GM18951 (cell line): ENCODE measurements around the gene BCORL1.
A peak's percentile ranks its signal among the peaks of the same experiment; 100 is the strongest.

Source experiments
- POLR2A ChIP-seq: IDR thresholded peaks from 4 replicates; pipeline ENCODE4 v1.6.1; 2011; ENCODE audit warnings: mild to moderate bottlenecking; ENCODE audit not compliant: insufficient read length, insufficient read depth; ENCODE audit errors: extremely low read depth
- in situ Hi-C: fragments of 300-500 bp; cut with MboI; formaldehyde crosslinking; loops from one replicate; pipeline ENCODE4 v1.12.0; 2022; ENCODE audit warnings: low sequenced_read_pairs, mixed read lengths, inconsistent platforms; ENCODE audit not compliant: unreplicated experiment

Gene BCORL1

GRCh38 chrX:129955682-129956081 is 26.8 kb upstream of the BCORL1 start:
- no peak for TF ChIP-seq POLR2A
- in situ Hi-C loops: no loop called here

DNA sequence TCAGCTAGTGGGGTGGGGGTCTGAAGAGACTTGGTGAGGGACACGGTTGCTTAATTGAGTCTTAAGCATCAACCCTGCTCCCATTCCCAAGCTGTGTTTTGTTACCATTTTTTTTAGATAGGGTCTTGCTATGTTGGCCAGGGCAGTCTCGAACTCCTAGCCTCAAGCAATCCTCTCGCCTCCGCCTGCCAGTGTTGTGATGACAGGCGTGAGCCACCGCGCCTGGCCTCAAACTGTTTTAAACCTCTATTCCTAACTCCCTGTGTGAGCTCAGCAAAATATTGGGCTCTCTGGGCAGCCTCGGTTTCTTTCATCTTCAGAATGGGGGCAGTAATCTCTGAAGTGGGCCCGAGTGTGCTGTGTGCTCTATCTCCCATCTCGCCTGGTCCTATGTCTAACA is 26.3 kb upstream of the BCORL1 start:
- in situ Hi-C loops: no loop called here
- no peak for TF ChIP-seq POLR2A

DNA sequence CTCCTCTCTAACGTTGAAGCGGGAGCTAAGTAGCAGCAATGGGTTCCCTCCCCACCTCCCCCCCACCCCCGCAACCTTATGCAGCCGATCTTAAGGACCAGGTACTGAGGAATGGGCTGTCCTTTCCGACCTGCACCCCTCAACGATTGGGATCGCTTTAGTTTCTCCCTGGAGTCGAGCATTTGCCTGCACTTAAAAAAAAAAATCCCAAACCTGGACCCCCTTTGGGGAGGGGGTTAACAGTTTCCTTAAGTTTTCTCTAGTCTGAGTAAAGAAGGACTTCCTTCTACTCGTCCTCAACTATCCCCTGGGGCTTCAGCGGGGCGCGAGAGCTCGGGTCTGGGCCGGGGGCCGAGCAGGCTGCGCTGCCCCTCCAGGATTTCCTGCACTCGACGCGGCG is 25.7 kb upstream of the BCORL1 start:
- in situ Hi-C loops: no loop called here

GRCh38 chrX:129957241-129958082 is 25.0 kb upstream of the BCORL1 start:
- peak; percentile 72 for TF ChIP-seq POLR2A
- in situ Hi-C loops: no loop called here

More for the DNA sequence above, 25.7 kb upstream of the BCORL1 start:
- no peak for TF ChIP-seq POLR2A

DNA sequence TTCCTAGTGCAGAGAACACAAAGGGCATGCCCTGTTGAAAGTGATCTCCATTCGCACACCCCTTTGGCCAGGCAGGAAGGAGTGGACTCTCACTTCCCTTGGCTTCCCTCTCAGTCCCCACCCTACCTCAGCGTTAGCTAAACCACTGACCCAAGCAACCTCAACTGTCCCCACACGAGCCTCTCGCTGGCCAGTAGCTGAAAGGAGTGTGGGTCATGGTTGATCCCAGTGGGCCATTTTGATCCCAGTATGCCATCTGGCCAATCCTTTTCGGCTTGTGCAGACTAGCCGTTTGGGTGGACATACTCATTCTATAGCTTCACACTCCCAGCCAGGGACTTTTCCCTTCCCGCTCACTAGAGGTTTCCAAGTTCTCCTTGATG is 24.4 kb upstream of the BCORL1 start:
- in situ Hi-C loops: no loop called here
- TF ChIP-seq POLR2A: no peak

- TF ChIP-seq POLR2A: no peak
- in situ Hi-C loops: no loop called here
These were observed 23.5 kb upstream of the BCORL1 start for GRCh38 chrX:129958814-129959492.

GRCh38 chrX:129959493-129959832 is 23.0 kb upstream of the BCORL1 start:
- in situ Hi-C loops: no loop called here
- TF ChIP-seq POLR2A: no peak

DNA sequence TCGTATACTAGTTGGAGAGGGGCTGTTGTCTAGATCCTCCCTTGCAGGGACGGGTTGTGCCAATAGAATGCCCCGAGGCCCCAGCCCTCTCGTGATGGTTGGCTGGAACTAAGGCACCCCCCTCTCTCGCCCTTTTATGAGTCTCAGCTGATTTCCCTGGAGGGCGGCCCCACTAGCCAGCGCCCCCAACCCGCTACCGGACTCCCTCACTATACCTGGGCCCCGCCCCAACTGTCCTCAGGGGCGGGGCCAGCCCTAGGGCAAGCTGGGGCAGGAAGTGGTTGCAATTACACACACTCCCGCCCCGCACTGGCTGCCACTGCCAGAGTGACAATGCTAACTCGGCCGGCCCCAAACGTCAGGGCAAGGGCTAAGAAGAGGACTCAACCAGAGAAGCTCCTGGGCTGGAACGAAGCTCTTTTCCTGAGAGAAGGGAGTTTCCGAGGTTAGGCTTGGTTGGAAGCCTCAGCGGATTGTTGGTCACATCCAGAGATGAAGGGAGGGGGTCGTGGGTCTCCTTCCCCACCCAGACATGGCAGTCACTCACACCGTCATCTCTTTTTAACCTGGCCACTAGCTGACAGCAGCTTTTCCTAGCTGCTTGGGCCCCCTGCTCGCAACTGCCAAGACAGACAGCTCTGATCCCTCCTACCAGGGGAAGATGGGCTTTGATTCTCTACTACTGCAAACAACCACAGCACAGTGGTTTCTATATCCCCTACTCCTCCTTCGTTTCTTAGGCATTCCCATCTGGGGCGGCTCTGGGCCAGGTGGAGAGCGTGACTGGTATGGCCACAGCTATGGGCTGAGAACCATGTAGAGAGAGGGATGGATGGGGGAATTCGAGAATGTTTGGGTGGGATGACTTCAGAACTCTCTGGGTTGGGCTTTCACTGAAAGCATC is 21.0 kb upstream of the BCORL1 start:
- in situ Hi-C loops: no loop called here
- peak; percentile 44 for TF ChIP-seq POLR2A

DNA sequence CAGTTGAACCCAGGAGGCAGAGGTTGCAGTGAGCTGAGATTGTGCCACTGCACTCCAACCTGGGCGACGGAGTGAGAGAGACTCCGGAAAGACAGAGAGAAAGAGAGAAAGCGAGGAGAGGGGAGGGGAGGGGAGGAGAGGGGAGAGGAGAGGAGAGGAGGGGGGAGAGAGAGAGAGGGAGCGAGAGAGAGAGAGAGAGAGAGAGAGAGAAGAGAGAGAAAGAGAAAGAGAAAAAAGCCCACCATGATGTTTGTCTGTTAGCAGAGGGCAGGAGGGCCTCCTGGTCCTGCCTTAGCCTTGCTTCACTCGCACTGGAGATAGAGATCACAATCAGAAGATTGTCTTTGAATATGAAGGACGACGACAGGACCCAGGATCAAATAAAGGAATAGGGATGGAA is 18.7 kb upstream of the BCORL1 start:
- in situ Hi-C loops: no loop called here
- no peak for TF ChIP-seq POLR2A

DNA sequence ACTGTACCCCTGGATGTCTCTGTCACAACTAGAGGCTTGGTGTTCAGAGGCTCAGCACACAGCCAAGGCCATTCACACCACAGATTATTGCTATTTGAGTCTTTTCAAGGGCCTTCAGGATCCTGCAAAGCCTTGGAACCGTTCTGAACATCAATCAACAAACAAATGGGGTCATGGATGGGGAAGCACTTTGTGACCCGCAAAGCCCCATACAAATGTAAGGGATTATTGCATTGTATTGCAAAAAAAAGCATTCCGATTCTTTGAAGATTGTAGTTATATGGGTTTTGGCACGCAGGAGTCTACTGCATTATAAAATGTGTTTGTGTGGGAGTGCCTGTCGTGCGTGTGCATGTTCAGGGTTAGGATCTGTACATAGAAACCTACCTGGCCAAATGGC is 17.3 kb upstream of the BCORL1 start:
- TF ChIP-seq POLR2A: no peak
- in situ Hi-C loops: no loop called here

GRCh38 chrX:129968968-129969367 is 13.5 kb upstream of the BCORL1 start:
- in situ Hi-C loops: no loop called here
- no peak for TF ChIP-seq POLR2A

- no peak for TF ChIP-seq POLR2A
- in situ Hi-C loops: no loop called here
These were observed 6.0 kb upstream of the BCORL1 start for GRCh38 chrX:129976441-129976840.

DNA sequence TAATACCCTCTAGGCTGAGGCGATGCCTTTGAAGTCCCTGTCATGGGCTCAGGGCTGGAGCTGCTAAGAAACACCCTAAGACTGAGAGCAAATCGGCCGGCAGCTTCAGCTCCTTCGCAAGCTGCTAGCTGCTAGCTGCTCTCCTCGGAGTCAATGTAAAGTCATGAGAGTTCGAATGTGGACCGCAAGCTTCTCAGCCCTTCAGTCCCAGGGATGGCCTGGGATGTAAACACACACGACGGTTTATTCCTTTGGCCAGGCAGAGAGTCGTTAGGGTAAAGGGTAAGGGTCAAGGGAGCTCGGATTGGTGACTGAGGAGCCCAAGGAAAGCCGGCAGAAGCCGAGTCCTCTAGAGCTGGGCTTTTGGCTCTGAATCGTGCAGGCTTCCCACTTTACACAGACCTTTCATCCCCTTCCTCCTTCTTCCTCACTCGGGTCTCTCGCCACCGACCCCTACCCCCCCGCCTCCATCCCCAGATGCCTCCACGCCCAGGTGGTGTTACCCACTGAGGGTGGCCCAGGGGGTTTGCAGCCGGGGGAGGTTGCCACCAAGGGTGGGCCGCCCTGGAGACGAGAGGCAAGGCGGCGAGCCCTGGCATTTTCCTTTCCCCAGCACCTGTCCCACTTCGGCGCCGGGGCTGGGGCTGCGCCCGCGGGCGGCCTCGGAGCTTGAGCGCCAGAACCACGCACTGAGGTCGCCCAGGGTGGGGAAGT is 3.1 kb upstream of the BCORL1 start:
- TF ChIP-seq POLR2A: no peak
- in situ Hi-C loops: no loop called here
